HepG2 (cell line): Measurements from ENCODE around the gene MIA3. TPM values are rescaled to one million over a fixed set of nuclear protein-coding genes. Genes with fewer than 3 reads are reported as not detected.

Source experiments
- DNMT1 ChIP-seq: sonication (generic); formaldehyde crosslinking; IDR thresholded peaks from 2 replicates; pipeline ENCODE4 v1.5.1; 2020; ENCODE audit warnings: mild to moderate bottlenecking, missing genetic modification reagents
- JUNB ChIP-seq: sonication (generic); formaldehyde crosslinking; IDR thresholded peaks from 2 replicates; pipeline ENCODE4 v1.8.0; 2022; ENCODE audit warnings: missing genetic modification reagents, mild to moderate bottlenecking, borderline replicate concordance
- PAF1 ChIP-seq: IDR thresholded peaks from 2 replicates; pipeline ENCODE4 v1.6.1; 2016; ENCODE audit warnings: missing genetic modification reagents, missing compliant biosample characterization
- SATB2 ChIP-seq: sonication (generic); formaldehyde crosslinking; IDR thresholded peaks from 2 replicates; pipeline ENCODE4 v1.5.0; 2020; ENCODE audit warnings: missing genetic modification reagents
- SNAPC2 ChIP-seq: sonication (generic); formaldehyde crosslinking; IDR thresholded peaks from 2 replicates; pipeline ENCODE4 v1.8.1; 2022; ENCODE audit warnings: mild to moderate bottlenecking, missing genetic modification reagents
- ZNF121 ChIP-seq: sonication (generic); formaldehyde crosslinking; IDR thresholded peaks from 2 replicates; pipeline ENCODE4 v1.5.0; 2020; ENCODE audit warnings: mild to moderate bottlenecking, missing genetic modification reagents
- ZNF253 ChIP-seq: sonication (generic); formaldehyde crosslinking; IDR thresholded peaks from 2 replicates; pipeline ENCODE4 v1.8.0; 2022; ENCODE audit warnings: mild to moderate bottlenecking, missing genetic modification reagents, borderline replicate concordance
- ZNF75D ChIP-seq: sonication (generic); formaldehyde crosslinking; IDR thresholded peaks from 2 replicates; pipeline ENCODE4 v1.8.1; 2023; ENCODE audit warnings: missing genetic modification reagents, mild to moderate bottlenecking, borderline replicate concordance
- polyA plus RNA-seq, 8 experiments: library from polyadenylated mRNA; depleted of rRNA in 3 of 8; stranded (reverse) in 7 of 8; unstranded in 1 of 8; fragments of >200 nt; fragmentation: Illumina TruSeq in 4 of 8; extraction: Trizol in 4 of 8; gene quantifications; 2 replicates each; pipeline versions ENCODE4 v1.2.1 to v1.2.3, GENCODE V29; 2011 to 2016; ENCODE audit warnings: low read depth in 4 of 8, missing spikeins in 1 of 8, mixed read lengths in 1 of 8; ENCODE audit not compliant: insufficient read depth in 1 of 8
- total RNA-seq, 5 experiments: library from RNA; depleted of rRNA; stranded (reverse); fragments of >200 nt; fragmentation: Illumina TruSeq; extraction: Trizol; gene quantifications; 2 replicates each; pipeline ENCODE4 v1.2.3, GENCODE V29; 2016; ENCODE audit warnings: low read depth in 1 of 5
- TF ChIP-seq, protein P1 (sequence below): sonication (generic); formaldehyde crosslinking; IDR thresholded peaks from 2 replicates; pipeline ENCODE4 v1.4.0; 2020; ENCODE audit warnings: mild to moderate bottlenecking, missing genetic modification reagents, borderline replicate concordance
- TF ChIP-seq, protein P2 (sequence below): sonication (generic); formaldehyde crosslinking; IDR thresholded peaks from 2 replicates; pipeline ENCODE4 v1.4.0; 2020; ENCODE audit warnings: missing genetic modification reagents, borderline replicate concordance

Gene MIA3
- total and polyA plus RNA-seq, 2 of the 13 experiments (the other 11 are each of a cell fraction or from before 2014, with no cell fraction given) = 45.6 to 48.7 TPM

DNA sequence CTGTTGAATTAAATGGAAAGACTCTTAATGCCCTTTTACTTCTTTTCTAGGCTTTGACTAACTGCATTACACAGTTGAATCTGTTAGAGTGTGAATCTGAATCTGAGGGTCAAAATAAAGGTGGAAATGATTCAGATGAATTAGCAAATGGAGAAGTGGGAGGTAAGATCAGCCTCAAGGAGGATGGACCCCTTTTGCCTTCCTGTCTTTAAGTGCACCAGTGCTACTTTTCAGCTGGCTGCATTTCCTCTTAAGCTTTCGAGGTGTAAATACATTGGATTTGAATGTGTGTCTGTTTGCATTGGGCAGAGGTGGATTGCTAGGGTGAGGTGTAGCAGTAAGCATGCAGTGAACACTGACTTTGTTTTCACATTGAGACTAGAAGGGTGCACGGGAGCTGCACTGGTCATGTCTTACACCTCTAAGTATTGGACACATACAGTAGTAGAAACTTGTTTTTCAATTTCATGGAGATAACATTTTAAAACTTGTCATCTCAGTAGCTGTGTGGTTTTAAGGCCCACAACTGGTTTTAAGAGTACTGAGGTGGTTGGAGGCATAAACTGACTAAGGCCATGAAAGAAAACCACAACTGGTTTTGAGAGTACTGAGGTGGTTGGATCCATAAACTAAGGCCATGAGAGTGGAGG lies 35.4 kb downstream of the MIA3 start (continued):
- TF ChIP-seq, protein P1, sequence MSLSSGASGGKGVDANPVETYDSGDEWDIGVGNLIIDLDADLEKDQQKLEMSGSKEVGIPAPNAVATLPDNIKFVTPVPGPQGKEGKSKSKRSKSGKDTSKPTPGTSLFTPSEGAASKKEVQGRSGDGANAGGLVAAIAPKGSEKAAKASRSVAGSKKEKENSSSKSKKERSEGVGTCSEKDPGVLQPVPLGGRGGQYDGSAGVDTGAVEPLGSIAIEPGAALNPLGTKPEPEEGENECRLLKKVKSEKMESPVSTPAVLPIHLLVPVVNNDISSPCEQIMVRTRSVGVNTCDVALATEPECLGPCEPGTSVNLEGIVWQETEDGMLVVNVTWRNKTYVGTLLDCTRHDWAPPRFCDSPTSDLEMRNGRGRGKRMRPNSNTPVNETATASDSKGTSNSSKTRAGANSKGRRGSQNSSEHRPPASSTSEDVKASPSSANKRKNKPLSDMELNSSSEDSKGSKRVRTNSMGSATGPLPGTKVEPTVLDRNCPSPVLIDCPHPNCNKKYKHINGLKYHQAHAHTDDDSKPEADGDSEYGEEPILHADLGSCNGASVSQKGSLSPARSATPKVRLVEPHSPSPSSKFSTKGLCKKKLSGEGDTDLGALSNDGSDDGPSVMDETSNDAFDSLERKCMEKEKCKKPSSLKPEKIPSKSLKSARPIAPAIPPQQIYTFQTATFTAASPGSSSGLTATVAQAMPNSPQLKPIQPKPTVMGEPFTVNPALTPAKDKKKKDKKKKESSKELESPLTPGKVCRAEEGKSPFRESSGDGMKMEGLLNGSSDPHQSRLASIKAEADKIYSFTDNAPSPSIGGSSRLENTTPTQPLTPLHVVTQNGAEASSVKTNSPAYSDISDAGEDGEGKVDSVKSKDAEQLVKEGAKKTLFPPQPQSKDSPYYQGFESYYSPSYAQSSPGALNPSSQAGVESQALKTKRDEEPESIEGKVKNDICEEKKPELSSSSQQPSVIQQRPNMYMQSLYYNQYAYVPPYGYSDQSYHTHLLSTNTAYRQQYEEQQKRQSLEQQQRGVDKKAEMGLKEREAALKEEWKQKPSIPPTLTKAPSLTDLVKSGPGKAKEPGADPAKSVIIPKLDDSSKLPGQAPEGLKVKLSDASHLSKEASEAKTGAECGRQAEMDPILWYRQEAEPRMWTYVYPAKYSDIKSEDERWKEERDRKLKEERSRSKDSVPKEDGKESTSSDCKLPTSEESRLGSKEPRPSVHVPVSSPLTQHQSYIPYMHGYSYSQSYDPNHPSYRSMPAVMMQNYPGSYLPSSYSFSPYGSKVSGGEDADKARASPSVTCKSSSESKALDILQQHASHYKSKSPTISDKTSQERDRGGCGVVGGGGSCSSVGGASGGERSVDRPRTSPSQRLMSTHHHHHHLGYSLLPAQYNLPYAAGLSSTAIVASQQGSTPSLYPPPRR (CRISPR knock-in tag) = no peak
- no peak for TF ChIP-seq SATB2 (CRISPR knock-in tag)
- TF ChIP-seq DNMT1 (CRISPR knock-in tag) = no peak
- TF ChIP-seq, protein P2, sequence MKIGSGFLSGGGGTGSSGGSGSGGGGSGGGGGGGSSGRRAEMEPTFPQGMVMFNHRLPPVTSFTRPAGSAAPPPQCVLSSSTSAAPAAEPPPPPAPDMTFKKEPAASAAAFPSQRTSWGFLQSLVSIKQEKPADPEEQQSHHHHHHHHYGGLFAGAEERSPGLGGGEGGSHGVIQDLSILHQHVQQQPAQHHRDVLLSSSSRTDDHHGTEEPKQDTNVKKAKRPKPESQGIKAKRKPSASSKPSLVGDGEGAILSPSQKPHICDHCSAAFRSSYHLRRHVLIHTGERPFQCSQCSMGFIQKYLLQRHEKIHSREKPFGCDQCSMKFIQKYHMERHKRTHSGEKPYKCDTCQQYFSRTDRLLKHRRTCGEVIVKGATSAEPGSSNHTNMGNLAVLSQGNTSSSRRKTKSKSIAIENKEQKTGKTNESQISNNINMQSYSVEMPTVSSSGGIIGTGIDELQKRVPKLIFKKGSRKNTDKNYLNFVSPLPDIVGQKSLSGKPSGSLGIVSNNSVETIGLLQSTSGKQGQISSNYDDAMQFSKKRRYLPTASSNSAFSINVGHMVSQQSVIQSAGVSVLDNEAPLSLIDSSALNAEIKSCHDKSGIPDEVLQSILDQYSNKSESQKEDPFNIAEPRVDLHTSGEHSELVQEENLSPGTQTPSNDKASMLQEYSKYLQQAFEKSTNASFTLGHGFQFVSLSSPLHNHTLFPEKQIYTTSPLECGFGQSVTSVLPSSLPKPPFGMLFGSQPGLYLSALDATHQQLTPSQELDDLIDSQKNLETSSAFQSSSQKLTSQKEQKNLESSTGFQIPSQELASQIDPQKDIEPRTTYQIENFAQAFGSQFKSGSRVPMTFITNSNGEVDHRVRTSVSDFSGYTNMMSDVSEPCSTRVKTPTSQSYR (CRISPR knock-in tag) = no peak
- TF ChIP-seq ZNF253 (CRISPR knock-in tag) = no peak
- TF ChIP-seq PAF1 (CRISPR knock-in tag) = no peak
- TF ChIP-seq ZNF75D = no peak
- no peak for TF ChIP-seq SNAPC2 (CRISPR knock-in tag)
- TF ChIP-seq ZNF121 = no peak
- TF ChIP-seq JUNB (CRISPR knock-in tag) = no peak
